ENCODE results near the gene VTI1B.

The VTI1B gene

DNA sequence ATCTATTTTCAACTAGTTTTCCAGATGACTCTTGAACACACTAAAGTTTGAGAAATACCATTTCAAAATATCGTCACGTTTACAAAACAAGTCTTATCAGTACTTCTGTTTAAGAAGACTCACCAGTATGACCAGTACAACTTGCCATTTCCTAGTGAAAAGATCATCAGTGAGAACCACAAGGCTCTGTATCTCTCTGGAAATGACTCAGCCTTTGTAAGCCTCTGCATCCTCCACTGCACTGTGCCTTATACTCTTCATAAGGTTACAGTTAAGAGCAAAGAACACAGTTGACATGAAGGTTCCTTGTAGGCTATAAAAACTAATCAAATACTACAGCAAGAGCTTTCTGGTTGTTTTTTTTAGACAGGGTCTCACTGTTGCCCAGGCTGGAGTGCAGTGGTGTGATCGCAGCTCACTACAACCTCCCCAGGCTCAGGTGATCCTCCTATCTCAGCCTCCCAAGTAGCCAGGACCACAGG is 5.7 kb upstream of the VTI1B start:
- H3K27ac ChIP-seq (replicated peaks) = peak overlapping the region; percentile 55
- no peak for DNase-seq (ENCODE audit: low read depth in 1 of 2, low spot score in 1 of 2)

DNA sequence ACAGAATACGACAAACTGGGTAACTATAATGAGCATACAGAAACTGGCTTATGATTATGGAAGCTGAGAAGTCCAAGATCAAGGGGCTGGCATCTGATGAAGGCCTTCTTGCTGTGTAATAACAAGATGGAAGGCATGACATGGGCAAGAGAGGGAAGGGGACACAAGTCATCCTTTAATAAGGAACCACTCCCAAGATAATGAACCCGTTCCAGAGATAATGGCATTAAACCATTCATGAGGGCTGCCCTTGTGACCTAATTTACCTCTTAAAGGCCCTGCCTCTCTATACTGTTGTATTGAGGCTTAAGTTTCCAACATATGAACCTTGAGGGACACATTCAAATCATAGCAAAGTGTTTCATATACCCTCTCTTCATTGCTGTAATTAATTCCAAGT is 4.6 kb upstream of the VTI1B start:
- no peak for DNase-seq (ENCODE audit: low read depth in 1 of 2, low spot score in 1 of 2)
- Histone ChIP-seq H3K4me3 (replicated peaks; ENCODE audit: insufficient read depth, low read length) (no peak overlapping the region), H3K27ac (replicated peaks) (no peak overlapping the region), H3K27me3 (ENCODE audit: insufficient read depth, poor library complexity, severe bottlenecking) (no peaks in the 10 kb centered on the region)
- TF ChIP-seq, protein P1, sequence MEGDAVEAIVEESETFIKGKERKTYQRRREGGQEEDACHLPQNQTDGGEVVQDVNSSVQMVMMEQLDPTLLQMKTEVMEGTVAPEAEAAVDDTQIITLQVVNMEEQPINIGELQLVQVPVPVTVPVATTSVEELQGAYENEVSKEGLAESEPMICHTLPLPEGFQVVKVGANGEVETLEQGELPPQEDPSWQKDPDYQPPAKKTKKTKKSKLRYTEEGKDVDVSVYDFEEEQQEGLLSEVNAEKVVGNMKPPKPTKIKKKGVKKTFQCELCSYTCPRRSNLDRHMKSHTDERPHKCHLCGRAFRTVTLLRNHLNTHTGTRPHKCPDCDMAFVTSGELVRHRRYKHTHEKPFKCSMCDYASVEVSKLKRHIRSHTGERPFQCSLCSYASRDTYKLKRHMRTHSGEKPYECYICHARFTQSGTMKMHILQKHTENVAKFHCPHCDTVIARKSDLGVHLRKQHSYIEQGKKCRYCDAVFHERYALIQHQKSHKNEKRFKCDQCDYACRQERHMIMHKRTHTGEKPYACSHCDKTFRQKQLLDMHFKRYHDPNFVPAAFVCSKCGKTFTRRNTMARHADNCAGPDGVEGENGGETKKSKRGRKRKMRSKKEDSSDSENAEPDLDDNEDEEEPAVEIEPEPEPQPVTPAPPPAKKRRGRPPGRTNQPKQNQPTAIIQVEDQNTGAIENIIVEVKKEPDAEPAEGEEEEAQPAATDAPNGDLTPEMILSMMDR (IDR thresholded peaks at IDR 0.05; ENCODE audit: insufficient read depth, low read length) = no peak
- TF ChIP-seq, protein P2, sequence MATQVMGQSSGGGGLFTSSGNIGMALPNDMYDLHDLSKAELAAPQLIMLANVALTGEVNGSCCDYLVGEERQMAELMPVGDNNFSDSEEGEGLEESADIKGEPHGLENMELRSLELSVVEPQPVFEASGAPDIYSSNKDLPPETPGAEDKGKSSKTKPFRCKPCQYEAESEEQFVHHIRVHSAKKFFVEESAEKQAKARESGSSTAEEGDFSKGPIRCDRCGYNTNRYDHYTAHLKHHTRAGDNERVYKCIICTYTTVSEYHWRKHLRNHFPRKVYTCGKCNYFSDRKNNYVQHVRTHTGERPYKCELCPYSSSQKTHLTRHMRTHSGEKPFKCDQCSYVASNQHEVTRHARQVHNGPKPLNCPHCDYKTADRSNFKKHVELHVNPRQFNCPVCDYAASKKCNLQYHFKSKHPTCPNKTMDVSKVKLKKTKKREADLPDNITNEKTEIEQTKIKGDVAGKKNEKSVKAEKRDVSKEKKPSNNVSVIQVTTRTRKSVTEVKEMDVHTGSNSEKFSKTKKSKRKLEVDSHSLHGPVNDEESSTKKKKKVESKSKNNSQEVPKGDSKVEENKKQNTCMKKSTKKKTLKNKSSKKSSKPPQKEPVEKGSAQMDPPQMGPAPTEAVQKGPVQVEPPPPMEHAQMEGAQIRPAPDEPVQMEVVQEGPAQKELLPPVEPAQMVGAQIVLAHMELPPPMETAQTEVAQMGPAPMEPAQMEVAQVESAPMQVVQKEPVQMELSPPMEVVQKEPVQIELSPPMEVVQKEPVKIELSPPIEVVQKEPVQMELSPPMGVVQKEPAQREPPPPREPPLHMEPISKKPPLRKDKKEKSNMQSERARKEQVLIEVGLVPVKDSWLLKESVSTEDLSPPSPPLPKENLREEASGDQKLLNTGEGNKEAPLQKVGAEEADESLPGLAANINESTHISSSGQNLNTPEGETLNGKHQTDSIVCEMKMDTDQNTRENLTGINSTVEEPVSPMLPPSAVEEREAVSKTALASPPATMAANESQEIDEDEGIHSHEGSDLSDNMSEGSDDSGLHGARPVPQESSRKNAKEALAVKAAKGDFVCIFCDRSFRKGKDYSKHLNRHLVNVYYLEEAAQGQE (IDR thresholded peaks at IDR 0.05; ENCODE audit: insufficient replicate concordance, low read depth) = no peak
- TF ChIP-seq SPI1 (IDR thresholded peaks at IDR 0.05; ENCODE audit: borderline replicate concordance, low read depth) (no peak), GABPA (IDR thresholded peaks at IDR 0.05; ENCODE audit: low read depth) (no peak), POLR2AphosphoS5 (IDR thresholded peaks at IDR 0.05; ENCODE audit: low read depth) (no peak)

More for the DNA sequence above, 5.7 kb upstream of the VTI1B start:
- H3K4me3 ChIP-seq (replicated peaks; ENCODE audit: insufficient read depth, low read length) = no peak overlapping the region
- TF ChIP-seq POLR2AphosphoS5 (IDR thresholded peaks at IDR 0.05; ENCODE audit: low read depth) (no peak), SPI1 (IDR thresholded peaks at IDR 0.05; ENCODE audit: borderline replicate concordance, low read depth) (no peak), GABPA (IDR thresholded peaks at IDR 0.05; ENCODE audit: low read depth) (no peak)
- TF ChIP-seq, protein P2 (IDR thresholded peaks at IDR 0.05; ENCODE audit: insufficient replicate concordance, low read depth) = no peak
- TF ChIP-seq, protein P1 (IDR thresholded peaks at IDR 0.05; ENCODE audit: insufficient read depth, low read length) = no peak
- no peaks in the 10 kb centered on the region for H3K27me3 ChIP-seq (ENCODE audit: insufficient read depth, poor library complexity, severe bottlenecking)

DNA sequence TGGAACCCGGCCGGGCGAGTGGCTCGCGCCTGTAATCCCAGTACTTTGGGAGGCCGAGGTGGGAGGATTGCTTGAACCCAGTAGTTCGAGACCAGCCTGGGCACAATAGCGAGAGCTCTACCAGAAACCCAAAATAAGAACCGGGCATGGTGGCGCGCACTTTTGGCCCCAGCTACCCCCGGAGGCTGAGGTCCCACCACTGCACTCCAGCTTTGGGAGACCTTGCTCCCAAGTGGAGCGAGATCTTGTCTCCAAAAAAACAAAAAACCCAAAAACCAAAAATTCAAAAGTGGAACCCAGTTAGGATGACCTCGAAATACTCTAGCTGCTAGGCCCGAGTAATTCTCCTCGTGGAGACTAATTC is 769 bp upstream of the VTI1B start:
- H3K27ac ChIP-seq (replicated peaks) = peak overlapping the region; percentile 93
- DNase-seq (ENCODE audit: low read depth in 1 of 2, low spot score in 1 of 2) = no peak
- no peaks in the 10 kb centered on the region for H3K27me3 ChIP-seq (ENCODE audit: insufficient read depth, poor library complexity, severe bottlenecking)
- peak overlapping the region; percentile 82 for H3K4me3 ChIP-seq (replicated peaks; ENCODE audit: insufficient read depth, low read length)
- TF ChIP-seq SPI1 (IDR thresholded peaks at IDR 0.05; ENCODE audit: borderline replicate concordance, low read depth) = no peak
- TF ChIP-seq, protein P1 (IDR thresholded peaks at IDR 0.05; ENCODE audit: insufficient read depth, low read length) = no peak
- TF ChIP-seq, protein P2 (IDR thresholded peaks at IDR 0.05; ENCODE audit: insufficient replicate concordance, low read depth) = no peak
